MM.1S (cell line): Measurements from ENCODE around the gene RGS7.

Source experiments
- CTCF ChIP-seq: fragments of 300-600 bp; sonication (generic); IDR thresholded peaks from 2 replicates; pipeline ENCODE4 v1.5.1; 2016; ENCODE audit warnings: antibody characterized with exemption, low read length, mixed read lengths
- EZH2 ChIP-seq: fragments of 300-600 bp; sonication (generic); optimal IDR thresholded peaks from 2 replicates; pipeline ENCODE3; 2017; ENCODE audit warnings: low read depth, mild to moderate bottlenecking, antibody characterized with exemption, low read length, mixed read lengths
- EZH2phosphoT487 ChIP-seq: fragments of 300-600 bp; sonication (generic); IDR thresholded peaks from 2 replicates; pipeline ENCODE4 v1.6.1; 2018; ENCODE audit warnings: antibody characterized with exemption, low read length

- TF ChIP-seq CTCF (no peak), EZH2 (no peak), EZH2phosphoT487 (no peak)
Observed at GRCh38 chr1:241095847-241096246, 261.2 kb downstream of the RGS7 start.
